Occipital lobe (tissue), 3 donors: Measurements from ENCODE around the gene KRTAP1-4. TPM values are rescaled to one million over a fixed set of nuclear protein-coding genes. Genes with fewer than 3 reads are reported as not detected.
"Not testable (repeated sequence)": the region's sequence is repeated elsewhere in the genome, so short reads cannot be mapped to it uniquely, and the experiment has no call there.

Experiments used
- DNase-seq: peaks from one replicate; lab custom pipeline; 2025; lab: John Stamatoyannopoulos, UW
- small RNA-seq: library from RNA; depleted of rRNA; stranded (forward); fragments of <200 nt; gene quantifications from one replicate; pipeline ENCODE3, GENCODE V24; 2014
- total RNA-seq: library from RNA; depleted of rRNA; stranded (reverse); fragments of >200 nt; gene quantifications from one replicate; pipeline ENCODE4 v1.2.3, GENCODE V29; 2014

KRTAP1-4 gene
- total RNA-seq, 1 donor from 2014 or later = not detected

DNA sequence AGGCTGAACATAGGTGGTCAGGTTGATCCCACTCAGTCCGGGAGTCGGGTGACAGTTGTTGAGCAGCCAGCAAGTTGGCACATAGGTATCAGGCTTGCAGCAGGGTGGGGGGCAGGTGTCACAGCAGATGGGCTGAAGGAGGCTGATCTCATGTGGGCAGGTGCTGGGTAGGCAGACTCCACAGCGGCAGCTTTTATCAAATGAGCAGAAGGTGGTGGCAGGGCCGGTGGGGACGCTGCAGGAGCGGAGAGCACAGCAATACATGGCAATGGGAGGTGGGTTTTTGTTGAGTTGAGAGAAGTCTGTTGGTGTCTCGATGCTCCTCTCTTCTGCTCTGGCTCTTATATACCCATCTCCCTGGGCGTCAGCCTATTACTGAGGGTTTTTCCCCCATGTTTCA, 21.2 kb downstream of the KRTAP1-4 start, which contains the start of gene KRTAP3-1:
KRTAP3-1 (minus strand) TSS at position 318 of the 400 bp plus-strand sequence; CDS start at position 264, 54 bp downstream.
- DNase-seq = no peak

DNA sequence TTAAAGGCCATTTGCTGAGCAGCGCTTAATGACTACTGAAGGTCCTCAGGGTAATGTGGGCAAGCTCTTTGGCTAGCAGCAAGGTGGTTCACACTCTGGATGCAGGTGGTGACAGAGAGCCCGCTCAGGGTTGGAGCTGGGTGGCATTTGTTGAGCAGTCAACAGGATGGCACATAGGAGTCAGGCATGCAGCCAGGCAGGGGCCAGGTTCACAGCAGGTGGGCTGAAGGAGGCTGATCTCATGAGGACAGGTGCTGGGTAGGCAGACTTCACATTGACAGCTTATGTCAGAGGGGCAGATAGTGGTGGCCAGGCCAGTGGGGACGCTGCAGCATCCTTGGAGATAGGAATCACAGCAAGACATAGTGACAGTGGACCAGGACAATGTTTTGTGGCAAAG, 25.6 kb downstream of the KRTAP1-4 start:
- no peak for DNase-seq

DNA sequence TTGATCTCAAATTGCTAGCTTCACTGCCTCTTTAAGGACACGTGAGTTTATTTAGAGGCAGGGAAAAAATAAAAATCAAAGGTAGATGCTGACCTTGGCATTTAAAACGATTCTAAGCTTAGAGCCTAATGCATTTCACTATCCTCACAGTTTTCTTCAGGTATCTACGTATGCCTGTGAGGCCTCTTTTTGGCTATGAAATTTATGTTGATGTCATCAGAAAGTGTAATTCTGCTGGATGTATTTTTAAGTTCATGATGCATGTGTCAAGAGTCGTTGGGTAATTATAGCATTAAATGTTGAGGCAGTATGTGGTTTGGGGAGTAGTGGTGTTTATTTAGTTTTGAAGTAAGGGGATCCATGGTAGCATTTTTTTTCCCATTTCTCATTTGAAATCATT, 26.1 kb downstream of the KRTAP1-4 start:
- no peak for DNase-seq

DNA sequence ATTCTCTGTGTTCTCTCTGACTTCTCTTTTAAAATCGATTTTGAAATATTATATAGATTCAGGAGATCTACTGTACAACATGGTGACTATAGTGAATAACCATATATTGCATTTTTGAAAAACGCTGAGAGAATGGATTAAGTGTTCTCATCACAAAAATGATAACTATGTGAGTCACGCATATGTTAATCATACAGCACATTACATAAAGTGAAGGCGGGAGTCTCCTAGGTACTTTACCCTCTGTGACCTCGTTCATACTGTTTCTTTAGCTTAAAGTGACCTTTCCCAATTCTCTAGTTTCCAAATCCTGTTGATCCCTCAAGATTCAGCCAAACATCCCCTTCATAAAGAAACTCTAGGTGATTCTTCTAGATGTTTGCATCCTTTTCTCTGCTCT, 27.2 kb downstream of the KRTAP1-4 start:
- no peak for DNase-seq

DNA sequence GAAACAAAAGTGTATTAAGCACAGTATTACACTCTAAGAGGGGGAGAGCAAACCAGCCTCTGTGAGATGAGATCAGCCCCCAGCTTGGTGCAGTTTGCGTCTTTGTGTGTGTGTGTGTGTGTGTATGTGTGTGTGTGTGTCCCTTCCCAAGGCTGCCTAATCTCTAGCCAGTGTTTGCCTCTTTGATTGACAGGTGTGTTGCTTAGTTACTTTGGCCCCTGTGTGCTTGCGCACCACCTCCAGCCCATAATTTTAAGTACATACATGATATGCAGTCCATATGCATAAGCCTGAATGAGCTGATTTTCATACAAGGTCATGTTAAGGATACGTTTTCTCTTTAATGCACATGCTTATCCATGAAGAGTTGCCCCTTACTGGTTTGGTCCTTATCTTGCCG, 28.2 kb downstream of the KRTAP1-4 start:
- DNase-seq = no peak

DNA sequence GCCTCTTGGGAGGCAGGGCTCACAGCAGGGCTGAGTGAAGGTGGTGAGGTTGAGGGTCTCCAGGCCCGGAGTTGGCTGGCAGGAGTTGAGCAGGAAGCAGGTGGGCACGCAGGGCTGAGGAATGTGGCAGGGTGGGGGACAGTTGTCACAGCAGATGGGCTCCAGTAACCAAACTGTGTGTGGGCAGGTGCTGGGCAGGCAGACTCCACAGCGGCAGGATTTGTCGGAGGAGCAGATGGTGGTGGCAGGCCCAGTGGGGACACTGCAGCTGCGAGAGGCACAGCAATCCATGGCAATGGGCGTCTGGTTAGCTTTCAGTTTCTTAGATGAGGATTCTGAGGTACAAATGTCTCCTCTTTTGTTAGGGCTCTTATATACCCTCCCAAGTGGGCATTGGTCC, 30.4 kb downstream of the KRTAP1-4 start, which contains the start of gene KRTAP3-2:
KRTAP3-2 (minus strand) TSS at position 344 of the 400 bp plus-strand sequence; CDS start at position 291, 53 bp downstream.
- not testable (repeated sequence) for DNase-seq

DNA sequence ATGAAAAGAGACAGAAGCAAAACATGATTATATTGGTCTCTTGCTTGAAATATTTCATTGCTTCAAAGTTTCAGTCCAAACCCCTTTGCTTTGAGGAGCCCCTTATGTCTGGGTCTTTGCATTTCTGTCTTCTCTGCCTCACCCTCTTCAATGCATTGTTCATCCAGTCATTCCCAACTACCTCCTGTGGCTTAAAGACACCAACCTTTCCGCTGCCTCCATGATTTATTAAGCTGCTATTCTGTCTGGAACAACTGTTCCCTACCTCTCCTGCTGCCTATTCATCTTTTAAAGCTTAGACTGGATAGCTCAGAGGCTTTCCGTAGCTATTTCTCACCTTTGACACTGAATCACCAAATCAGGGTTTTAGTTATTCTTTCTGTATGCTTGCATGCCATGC, 32.6 kb downstream of the KRTAP1-4 start:
- no peak for DNase-seq

DNA sequence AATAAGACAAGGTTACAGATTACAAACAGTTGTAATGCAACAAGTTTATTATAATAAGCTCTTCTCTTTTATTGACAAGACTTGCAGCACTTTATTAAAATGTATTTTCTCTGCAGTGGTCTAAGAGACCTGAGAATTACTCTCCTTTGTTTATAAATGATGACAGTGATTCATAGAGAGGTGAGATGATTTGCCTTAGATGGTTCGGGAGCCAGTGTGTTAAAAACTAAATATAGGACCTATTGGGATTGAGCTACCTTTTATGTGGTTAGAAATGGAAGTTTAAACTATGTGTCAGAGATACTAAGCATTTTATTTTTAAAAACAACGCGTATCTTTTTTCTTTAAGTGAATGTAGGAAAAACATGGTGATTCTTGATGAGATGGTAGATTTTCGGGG, 33.2 kb downstream of the KRTAP1-4 start:
- DNase-seq = no peak

DNA sequence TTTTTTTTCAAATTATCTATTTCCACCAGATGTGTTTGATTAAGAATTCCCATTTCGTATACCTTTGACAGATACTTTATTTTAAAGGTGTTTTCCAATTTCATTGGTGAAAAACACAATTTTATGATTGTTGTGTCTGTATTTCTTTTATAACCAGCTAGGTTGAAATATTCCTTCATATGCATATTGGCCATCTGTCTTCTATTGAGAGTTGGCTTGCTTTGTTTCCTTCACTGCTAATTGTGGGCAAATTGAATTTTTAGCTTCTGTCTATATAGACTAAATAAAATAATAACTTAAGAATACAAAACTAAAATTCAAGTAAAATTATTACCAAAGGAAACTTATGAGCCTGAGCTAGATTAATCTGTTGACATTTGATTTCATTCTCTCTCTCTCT, 34.9 kb downstream of the KRTAP1-4 start:
- no peak for DNase-seq

DNA sequence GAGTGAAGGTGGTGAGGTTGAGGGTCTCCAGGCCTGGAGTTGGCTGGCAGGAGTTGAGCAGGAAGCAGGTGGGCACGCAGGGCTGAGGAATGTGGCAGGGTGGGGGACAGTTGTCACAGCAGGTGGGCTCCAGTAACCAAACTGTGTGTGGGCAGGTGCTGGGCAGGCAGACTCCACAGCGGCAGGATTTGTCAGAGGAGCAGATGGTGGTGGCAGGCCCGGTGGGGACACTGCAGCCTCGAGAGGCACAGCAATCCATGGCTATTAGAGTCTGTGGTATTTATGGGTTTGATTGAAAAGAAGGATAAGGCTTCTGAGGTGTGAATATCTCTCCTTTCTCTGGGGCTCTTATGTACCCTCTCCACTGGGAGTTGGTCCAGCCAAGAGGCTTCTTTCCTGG, 36.2 kb downstream of the KRTAP1-4 start, which contains the start of gene KRTAP3-3:
KRTAP3-3 (minus strand) TSS at position 326 of the 400 bp plus-strand sequence; CDS start at position 259, 67 bp downstream.
- DNase-seq = no peak

DNA sequence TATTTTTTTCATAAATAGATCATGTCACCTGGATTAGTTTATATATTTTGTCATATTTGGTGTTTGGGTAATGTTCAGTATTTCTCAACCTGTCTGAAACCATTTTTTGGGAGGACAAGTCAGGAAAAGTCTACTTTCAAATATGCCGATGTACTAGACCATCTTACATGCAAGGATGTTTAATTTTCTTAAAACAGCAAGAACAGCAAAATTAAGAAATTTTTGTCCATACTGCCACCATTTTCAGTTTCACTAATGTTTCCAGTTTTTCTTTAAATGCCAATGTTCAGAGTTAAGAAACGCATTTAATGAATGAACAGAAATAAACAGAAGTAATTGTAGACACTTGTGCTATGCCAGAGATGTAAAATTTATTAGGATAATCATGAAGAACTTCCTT, 36.9 kb downstream of the KRTAP1-4 start:
- DNase-seq = no peak

DNA sequence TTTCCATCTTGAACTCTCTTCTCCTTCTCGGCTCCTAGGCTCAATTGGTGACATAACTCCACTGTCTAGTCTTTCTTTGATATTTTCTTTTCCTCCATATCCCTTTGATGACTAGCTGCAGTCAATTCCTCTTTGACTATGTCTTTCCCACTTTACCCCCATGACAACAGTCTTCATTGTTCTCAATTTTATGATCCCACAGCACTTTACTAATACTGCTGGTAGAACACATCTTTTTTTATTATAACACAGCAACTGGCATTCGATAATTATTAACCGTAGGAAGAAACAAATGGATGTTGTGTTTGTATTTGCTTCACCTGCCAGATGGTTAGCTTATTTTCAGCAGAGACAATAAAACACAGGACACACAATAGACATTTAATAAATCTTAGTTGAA, 37.3 kb downstream of the KRTAP1-4 start:
- no peak for DNase-seq

DNA sequence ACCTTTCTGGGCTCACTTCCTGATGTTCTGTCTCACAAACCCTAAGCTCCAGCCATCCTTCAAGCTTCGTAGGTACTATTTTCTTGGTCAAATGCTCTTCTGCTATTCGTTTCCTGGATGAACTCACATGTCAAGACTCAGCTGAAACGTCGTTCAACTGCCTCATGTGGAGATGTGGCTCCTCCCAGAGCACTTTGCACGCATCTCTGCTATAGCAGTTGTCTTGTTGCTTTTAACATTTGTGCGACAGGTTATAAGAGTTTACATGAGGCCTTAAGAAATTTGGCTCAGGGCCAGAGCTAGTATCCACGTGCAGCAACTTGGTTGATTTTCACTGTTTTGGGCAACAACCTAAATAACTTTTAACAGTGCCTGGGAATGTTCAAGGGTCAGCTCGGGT, 43.1 kb downstream of the KRTAP1-4 start:
- DNase-seq = no peak

DNA sequence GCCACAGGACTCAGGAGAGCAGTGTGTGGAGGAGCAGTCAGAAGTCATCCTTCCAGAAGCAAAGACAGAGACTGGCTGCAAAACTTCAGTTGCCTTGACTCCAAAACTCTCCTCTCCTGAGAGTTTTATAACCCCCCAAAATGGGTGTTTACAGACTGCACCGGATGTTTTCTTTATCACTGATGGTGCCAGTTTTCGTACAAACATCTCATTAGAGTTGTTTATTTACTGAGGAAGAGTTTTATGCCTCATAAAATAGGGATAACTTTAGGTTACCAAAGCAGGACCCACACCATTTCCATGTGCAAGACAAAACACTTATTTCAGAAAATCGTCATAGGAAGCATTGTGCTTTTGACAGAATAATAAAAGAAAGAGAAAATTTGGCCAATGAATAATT, 45.8 kb downstream of the KRTAP1-4 start, which contains the start of gene KRT40:
KRT40 (minus strand) TSS at position 101 of the 400 bp plus-strand sequence; CDS start at position 48, 53 bp downstream.
- DNase-seq = no peak

DNA sequence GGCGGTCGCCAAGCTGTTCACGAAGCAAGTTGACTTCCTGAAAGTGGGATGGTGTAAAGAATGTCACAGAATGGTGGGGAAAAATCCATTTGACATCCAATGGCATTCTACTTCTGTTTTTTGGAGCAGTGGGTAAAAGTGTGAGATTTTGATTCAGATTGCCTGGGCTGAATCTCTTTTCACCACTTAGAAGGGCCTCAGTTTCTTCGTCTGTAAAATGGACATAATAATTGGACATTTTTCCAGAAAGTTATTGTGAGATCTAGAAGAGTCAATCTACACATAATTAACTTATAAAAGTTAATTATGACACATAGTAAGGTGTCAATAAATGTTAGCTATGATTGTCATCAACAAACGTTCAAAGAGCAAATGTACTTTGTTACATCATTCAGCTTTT, 48.9 kb downstream of the KRTAP1-4 start:
- no peak for DNase-seq

DNA sequence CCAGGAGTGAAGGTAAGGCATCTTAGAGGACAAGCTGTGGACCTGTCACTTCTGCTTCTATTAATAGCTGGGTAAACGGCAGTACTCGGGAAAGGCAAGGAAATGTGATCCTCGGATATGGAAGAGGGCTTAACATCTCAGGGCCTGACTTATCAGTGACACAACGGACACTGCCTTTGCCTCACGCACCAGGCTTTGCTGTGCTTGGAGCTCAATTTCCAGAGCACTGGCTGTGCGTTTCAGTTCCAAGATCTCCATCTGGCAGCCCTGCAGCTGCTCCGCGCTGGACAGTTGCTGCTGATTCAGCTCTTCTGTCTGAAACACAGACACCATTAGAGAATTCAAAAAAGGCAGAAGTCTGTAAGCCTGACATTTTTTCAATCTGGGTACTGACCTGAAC, 49.4 kb downstream of the KRTAP1-4 start:
- no peak for DNase-seq

DNA sequence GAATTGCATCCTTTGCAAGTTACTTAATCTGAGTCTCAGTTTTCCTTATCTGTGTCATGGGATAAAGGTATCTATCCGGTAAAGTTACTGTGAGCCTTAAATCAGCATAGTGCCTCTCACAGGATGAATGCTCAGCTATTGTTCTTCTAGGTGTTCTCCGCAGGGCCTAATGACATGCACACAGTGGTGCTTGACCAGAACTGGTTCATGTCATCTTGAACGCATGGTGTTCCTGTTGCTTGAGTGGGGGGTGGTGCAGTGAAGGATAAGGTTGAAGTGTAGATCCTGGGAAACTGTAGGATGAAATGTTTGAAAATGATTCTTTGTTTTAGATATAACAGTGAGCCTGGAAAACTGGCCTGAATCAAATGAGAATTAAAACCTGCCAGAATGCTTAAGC, 49.9 kb downstream of the KRTAP1-4 start:
- no peak for DNase-seq

Small RNA genes within 50 kb of the gene (small RNA-seq; reads per million reads assigned to genes)
- gene KRTAP3-4P = not detected

Other genes starting within 250 kb of the KRTAP1-4 start
- gene KRT27, start 247.6 kb downstream of the KRTAP1-4 start, total RNA-seq = not detected
- not detected for gene KRT28, start 230.2 kb downstream of the KRTAP1-4 start, total RNA-seq
- 1.9 TPM for gene KRT10, start 207.6 kb downstream of the KRTAP1-4 start, total RNA-seq
- gene KRT12, start 163.0 kb downstream of the KRTAP1-4 start, total RNA-seq = not detected
- not detected for gene KRT20, start 145.0 kb downstream of the KRTAP1-4 start, total RNA-seq
- gene KRT23, start 92.5 kb downstream of the KRTAP1-4 start, total RNA-seq = 0.16 TPM
- not detected for gene KRT39, start 63.2 kb downstream of the KRTAP1-4 start, total RNA-seq
- not detected for gene KRT40, start 45.9 kb downstream of the KRTAP1-4 start, total RNA-seq
- gene KRTAP3-3, start 36.0 kb downstream of the KRTAP1-4 start, total RNA-seq = not detected
- gene KRTAP3-2, start 30.3 kb downstream of the KRTAP1-4 start, total RNA-seq = not detected
- not detected for gene KRTAP3-1, start 21.1 kb downstream of the KRTAP1-4 start, total RNA-seq
- not detected for gene KRTAP1-5, start 3.0 kb downstream of the KRTAP1-4 start, total RNA-seq
- gene KRTAP1-3, start 4.7 kb upstream of the KRTAP1-4 start, total RNA-seq = not detected
- not detected for gene KRTAP1-1, start 11.3 kb upstream of the KRTAP1-4 start, total RNA-seq
- gene KRTAP2-1, start 17.1 kb upstream of the KRTAP1-4 start, total RNA-seq = not detected
- gene KRTAP2-2, start 25.0 kb upstream of the KRTAP1-4 start, total RNA-seq = not detected
- not detected for gene KRTAP2-3, start 29.9 kb upstream of the KRTAP1-4 start, total RNA-seq
- not detected for gene KRTAP2-4, start 35.7 kb upstream of the KRTAP1-4 start, total RNA-seq
- not detected for gene KRTAP4-7, start 54.0 kb upstream of the KRTAP1-4 start, total RNA-seq
- gene KRTAP4-8, start 67.9 kb upstream of the KRTAP1-4 start, total RNA-seq = not detected
- not detected for gene KRTAP4-16, start 72.0 kb upstream of the KRTAP1-4 start, total RNA-seq
- not detected for gene KRTAP4-9, start 75.2 kb upstream of the KRTAP1-4 start, total RNA-seq
- not detected for gene KRTAP4-11, start 88.2 kb upstream of the KRTAP1-4 start, total RNA-seq
- not detected for gene KRTAP4-12, start 94.0 kb upstream of the KRTAP1-4 start, total RNA-seq
- gene KRTAP4-6, start 110.3 kb upstream of the KRTAP1-4 start, total RNA-seq = not detected
- not detected for gene KRTAP4-5, start 119.6 kb upstream of the KRTAP1-4 start, total RNA-seq
- not detected for gene KRTAP4-4, start 130.6 kb upstream of the KRTAP1-4 start, total RNA-seq
- gene KRTAP4-3, start 138.0 kb upstream of the KRTAP1-4 start, total RNA-seq = not detected
- not detected for gene KRTAP4-2, start 148.0 kb upstream of the KRTAP1-4 start, total RNA-seq
- gene KRTAP4-1, start 154.7 kb upstream of the KRTAP1-4 start, total RNA-seq = not detected
- gene KRTAP9-1, start 159.7 kb upstream of the KRTAP1-4 start, total RNA-seq = not detected
- gene KRTAP9-2, start 196.5 kb upstream of the KRTAP1-4 start, total RNA-seq = not detected
- not detected for gene KRTAP9-3, start 202.3 kb upstream of the KRTAP1-4 start, total RNA-seq
- gene KRTAP9-8, start 207.8 kb upstream of the KRTAP1-4 start, total RNA-seq = not detected
- not detected for gene KRTAP9-4, start 219.5 kb upstream of the KRTAP1-4 start, total RNA-seq
- gene KRTAP9-9, start 225.2 kb upstream of the KRTAP1-4 start, total RNA-seq = not detected
- gene KRTAP9-6, start 235.2 kb upstream of the KRTAP1-4 start, total RNA-seq = not detected
- gene KRTAP9-7, start 245.5 kb upstream of the KRTAP1-4 start, total RNA-seq = not detected